Measurements from ENCODE around the gene TBC1D22A.

The TBC1D22A gene

GRCh38 chr22:47197773-47198500 lies 435.5 kb downstream of the TBC1D22A start:
- FAIRE-seq, result no peak

GRCh38 chr22:47198801-47199251 lies 436.4 kb downstream of the TBC1D22A start:
- FAIRE-seq, result no peak

GRCh38 chr22:47199261-47199978 lies 437.0 kb downstream of the TBC1D22A start:
- no peak for FAIRE-seq

GRCh38 chr22:47199979-47200272 lies 437.5 kb downstream of the TBC1D22A start:
- FAIRE-seq, result no peak

- FAIRE-seq, result no peak
Measured at GRCh38 chr22:47200273-47201051, 438.0 kb downstream of the TBC1D22A start.

GRCh38 chr22:47201186-47201995 lies 438.9 kb downstream of the TBC1D22A start:
- no peak for FAIRE-seq

- FAIRE-seq, result no peak
Measured at GRCh38 chr22:47201996-47202818, 439.8 kb downstream of the TBC1D22A start.

- no peak for FAIRE-seq
Measured at GRCh38 chr22:47202819-47203553, 440.5 kb downstream of the TBC1D22A start.

- no peak for FAIRE-seq
Measured at GRCh38 chr22:47203554-47203991, 441.1 kb downstream of the TBC1D22A start.

- FAIRE-seq, result no peak
Measured at GRCh38 chr22:47204002-47204979, 441.8 kb downstream of the TBC1D22A start.

GRCh38 chr22:47205081-47205491 lies 442.6 kb downstream of the TBC1D22A start:
- FAIRE-seq, result no peak

GRCh38 chr22:47205554-47205953 lies 443.1 kb downstream of the TBC1D22A start:
- no peak for FAIRE-seq

- FAIRE-seq, result no peak
Measured at GRCh38 chr22:47206164-47206563, 443.7 kb downstream of the TBC1D22A start.

GRCh38 chr22:47206666-47207218 lies 444.3 kb downstream of the TBC1D22A start:
- FAIRE-seq, result no peak

- FAIRE-seq, result no peak
Measured at GRCh38 chr22:47207387-47207786, 444.9 kb downstream of the TBC1D22A start.

- no peak for FAIRE-seq
Measured at GRCh38 chr22:47207846-47208554, 445.6 kb downstream of the TBC1D22A start.

- FAIRE-seq, result no peak
Measured at GRCh38 chr22:47208630-47209029, 446.2 kb downstream of the TBC1D22A start.

- FAIRE-seq, result no peak
Measured at GRCh38 chr22:47209040-47209514, 446.6 kb downstream of the TBC1D22A start.

Measured in colon (tissue), 2 donors.